ENCODE results near the gene PLA2G2F.

PLA2G2F gene

GRCh38 chr1:20187103-20187812 is 48.1 kb downstream of the PLA2G2F start:
- DNase-seq (ENCODE audit: extremely low read depth, low read depth) = no peak

GRCh38 chr1:20187813-20188454 is 48.8 kb downstream of the PLA2G2F start:
- no peak for TF ChIP-seq CTCF (IDR thresholded peaks at IDR 0.05; ENCODE audit: low read depth, low read length)

More at GRCh38 chr1:20187103-20187812, 48.1 kb downstream of the PLA2G2F start:
- TF ChIP-seq CTCF (IDR thresholded peaks at IDR 0.05; ENCODE audit: low read depth, low read length) = no peak

GRCh38 chr1:20188455-20188817 is 49.3 kb downstream of the PLA2G2F start:
- no peak for TF ChIP-seq CTCF (IDR thresholded peaks at IDR 0.05; ENCODE audit: low read depth, low read length)
- no peak for DNase-seq (ENCODE audit: extremely low read depth, low read depth)

More at GRCh38 chr1:20187813-20188454, 48.8 kb downstream of the PLA2G2F start:
- no peak for DNase-seq (ENCODE audit: extremely low read depth, low read depth)

GRCh38 chr1:20189664-20190063 is 50.5 kb downstream of the PLA2G2F start:
- no peak for TF ChIP-seq CTCF (IDR thresholded peaks at IDR 0.05; ENCODE audit: low read depth, low read length)
- DNase-seq (ENCODE audit: extremely low read depth, low read depth) = no peak

- no peak for DNase-seq (ENCODE audit: extremely low read depth, low read depth)
- no peak for TF ChIP-seq CTCF (IDR thresholded peaks at IDR 0.05; ENCODE audit: low read depth, low read length)
Observed at GRCh38 chr1:20190256-20191160, 51.4 kb downstream of the PLA2G2F start.

- DNase-seq (ENCODE audit: extremely low read depth, low read depth) = no peak
- no peak for TF ChIP-seq CTCF (IDR thresholded peaks at IDR 0.05; ENCODE audit: low read depth, low read length)
Observed at GRCh38 chr1:20191266-20191825, 52.2 kb downstream of the PLA2G2F start.
